Activated CD4-positive, alpha-beta T cell treated with anti-CD3 and anti-CD28 coated beads, Interleukin-2, amount 10 ng/mL, durations not matched to agents 7 days and 5 days (primary cell): ENCODE measurements around the gene PPP1R7. TPM values are rescaled to one million over a fixed set of nuclear protein-coding genes. Genes with fewer than 3 reads are reported as not detected.
"Not testable (repeated sequence)": the region's sequence is repeated elsewhere in the genome, so short reads cannot be mapped to it uniquely, and the experiment has no call there.

Source experiments
- CTCF ChIA-PET: fragments of 350-600 bp; sonication (Branson Sonifier 250); formaldehyde crosslinking; loops from one replicate; lab custom pipeline; 2021; ENCODE audit warnings: antibody characterized with exemption; lab: Charles Lee
- POLR2A ChIA-PET: fragments of 350-600 bp; sonication (Branson Sonifier 250); formaldehyde crosslinking; loops from one replicate; lab custom pipeline; 2021; ENCODE audit warnings: antibody characterized with exemption; lab: Charles Lee
- DNase-seq: peaks from one replicate; pipeline ENCODE4 v3.0.0-alpha.2; 2020
- H3K27ac Mint-ChIP-seq: one replicate; pipeline ENCODE4 v1.8.0; 2021; ENCODE audit warnings: mild to moderate bottlenecking, moderate library complexity, mixed read lengths
- H3K27me3 Mint-ChIP-seq: one replicate; pipeline ENCODE4 v1.8.0; 2021; ENCODE audit warnings: mixed read lengths
- H3K36me3 Mint-ChIP-seq: one replicate; pipeline ENCODE4 v1.8.0; 2021; ENCODE audit warnings: low read depth, mixed read lengths
- H3K4me1 Mint-ChIP-seq: one replicate; pipeline ENCODE4 v1.8.0; 2021; ENCODE audit warnings: mixed read lengths
- H3K4me3 Mint-ChIP-seq: one replicate; pipeline ENCODE4 v1.8.0; 2021; ENCODE audit warnings: mild to moderate bottlenecking, moderate library complexity, mixed read lengths
- H3K9me3 Mint-ChIP-seq: one replicate; pipeline ENCODE4 v1.8.0; 2021; ENCODE audit warnings: mixed read lengths
- total RNA-seq, 2 experiments: library from RNA; stranded (reverse); gene quantifications; one replicate each; pipeline ENCODE4 v1.2.3, GENCODE V29; 2021

Gene PPP1R7
- total RNA-seq: 100 to 1,000 TPM in 1 of 2 experiments, 10 to 100 TPM in 1; 89.5 to 110 TPM

- H3K36me3 Mint-ChIP-seq: peaks cover 9% of the 10 kb centered on the region
- ChIA-PET CTCF (interaction anchor here (0.6 to 3.1 kb wide), 10 partner anchors 14 to 694 kb away, joined by 3 to 10 read pairs (median 3); no protein-coding TSS in a partner anchor), POLR2A (interaction anchor here (0.5 to 0.8 kb wide), 4 partner anchors 15 to 510 kb away, joined by 3 read pairs; partner anchors contain the start of gene MTERF4)
- no peaks in the 10 kb centered on the region for H3K9me3 Mint-ChIP-seq
- H3K27me3 Mint-ChIP-seq: no peaks in the 10 kb centered on the region
- H3K27ac Mint-ChIP-seq: peak within 1 kb of the TSS; percentile 94
- H3K4me3 Mint-ChIP-seq: peak within 1 kb of the TSS; percentile 89
- DNase-seq: peak; percentile 97
- peaks cover 51% of the 10 kb centered on the region for H3K4me1 Mint-ChIP-seq
Measured at GRCh38 chr2:241149925-241150659, at the start of gene PPP1R7. Gene PPP1R7, plus strand, starts transcription at chr2:241150467. Its CDS starts 29 bp downstream, at chr2:241150496.

DNA sequence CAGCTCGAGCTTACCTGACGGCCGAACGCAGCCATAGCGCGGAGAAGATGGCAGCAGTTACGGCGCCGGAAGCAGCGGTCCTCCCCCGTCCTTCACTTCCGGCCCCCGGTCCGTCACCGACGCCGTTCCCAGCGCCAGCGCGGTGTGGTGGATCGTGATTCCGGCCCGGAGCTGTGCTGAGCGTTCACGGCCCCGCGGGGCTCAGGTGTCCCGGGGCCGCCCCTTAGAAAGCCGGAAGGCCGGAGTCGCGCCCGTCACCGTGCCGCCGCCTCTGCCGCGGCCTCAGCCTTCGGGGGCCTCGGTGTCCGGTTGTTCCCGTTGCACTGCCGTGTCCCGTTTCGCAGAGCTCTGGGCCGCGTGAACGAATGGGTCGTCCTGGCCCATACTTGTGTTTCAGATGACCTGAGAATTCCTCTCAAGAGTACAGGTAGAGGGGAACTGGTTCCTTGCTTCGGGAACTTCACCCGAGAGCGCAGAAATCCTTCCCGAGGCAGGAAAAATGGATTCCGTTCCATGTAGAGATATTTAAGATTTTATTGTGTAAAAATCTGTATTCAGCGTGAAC is 47.9 kb upstream of the PPP1R7 start, which contains the start of gene MTERF4:
Gene MTERF4 (minus strand): TSS at position 49 of the 565 bp plus-strand sequence. CDS start 14 bp downstream, at position 35.
- H3K4me3 Mint-ChIP-seq: peak within 1 kb of the TSS; percentile 92
- no peaks in the 10 kb centered on the region for H3K27me3 Mint-ChIP-seq
- H3K36me3 Mint-ChIP-seq: peaks cover 28% of the 10 kb centered on the region
- peak within 1 kb of the TSS; percentile 97 for H3K27ac Mint-ChIP-seq
- ChIA-PET CTCF (interaction anchor here (0.6 to 0.9 kb wide), 2 partner anchors 8 to 783 kb away, joined by 3 to 4 read pairs; no protein-coding TSS in a partner anchor), POLR2A (interaction anchor here (0.6 to 0.8 kb wide), 2 partner anchors 47 to 538 kb away, joined by 3 read pairs; no protein-coding TSS in a partner anchor)
- H3K9me3 Mint-ChIP-seq: no peaks in the 10 kb centered on the region
- DNase-seq: peak; percentile 89
- peaks cover 47% of the 10 kb centered on the region for H3K4me1 Mint-ChIP-seq

DNA sequence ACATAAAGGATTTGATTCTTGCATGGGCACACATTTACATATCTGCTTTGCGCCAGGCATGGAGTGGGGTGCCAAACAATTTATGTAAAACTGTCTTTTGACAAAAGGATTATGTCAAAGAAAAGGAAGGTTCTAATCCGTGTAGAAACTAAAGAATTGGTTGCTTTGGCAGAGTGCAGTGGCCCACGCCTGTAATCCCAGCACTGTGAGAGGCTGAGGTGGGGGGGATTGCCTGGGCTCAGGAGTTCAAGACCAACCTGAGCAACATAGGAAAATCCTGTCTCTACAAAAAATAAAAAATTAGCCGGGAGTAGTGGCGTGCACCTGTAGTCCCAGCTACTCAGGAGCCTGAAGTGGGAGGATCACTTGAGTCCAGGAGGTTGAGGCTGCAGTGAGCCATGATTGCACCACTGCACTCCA is 47.1 kb upstream of the PPP1R7 start:
- DNase-seq: no peak
- Mint-ChIP-seq H3K27ac (peak overlapping the region; percentile 97), H3K9me3 (no peaks in the 10 kb centered on the region), H3K27me3 (no peaks in the 10 kb centered on the region), H3K36me3 (peaks cover 21% of the 10 kb centered on the region), H3K4me3 (peak overlapping the region; percentile 92), H3K4me1 (peaks cover 46% of the 10 kb centered on the region)
- CTCF ChIA-PET: no interaction called here
- POLR2A ChIA-PET: no interaction called here

- H3K36me3 Mint-ChIP-seq: peaks cover 20% of the 10 kb centered on the region
- DNase-seq, POLR2A ChIA-PET, H3K4me3 Mint-ChIP-seq, H3K27me3 Mint-ChIP-seq, H3K9me3 Mint-ChIP-seq, H3K27ac Mint-ChIP-seq: not testable (repeated sequence)
- H3K4me1 Mint-ChIP-seq: peaks cover 46% of the 10 kb centered on the region
- CTCF ChIA-PET: interaction anchor here (0.7 kb wide), 2 partner anchors 31 to 508 kb away, joined by 4 to 6 read pairs; no protein-coding TSS in a partner anchor
Measured at GRCh38 chr2:241104611-241105010, 45.7 kb upstream of the PPP1R7 start.

GRCh38 chr2:241105641-241106040 is 44.6 kb upstream of the PPP1R7 start:
- Mint-ChIP-seq H3K9me3 (no peaks in the 10 kb centered on the region), H3K4me3 (no peak overlapping the region), H3K27me3 (no peaks in the 10 kb centered on the region), H3K4me1 (peaks cover 45% of the 10 kb centered on the region), H3K36me3 (peaks cover 18% of the 10 kb centered on the region), H3K27ac (peak overlapping the region; percentile 36)
- POLR2A ChIA-PET: no interaction called here
- CTCF ChIA-PET: no interaction called here
- no peak for DNase-seq

GRCh38 chr2:241107031-241107783 is 43.1 kb upstream of the PPP1R7 start:
- H3K27ac Mint-ChIP-seq: peak overlapping the region; percentile 97
- no peak overlapping the region for H3K4me3 Mint-ChIP-seq
- POLR2A ChIA-PET: no interaction called here
- H3K9me3 Mint-ChIP-seq: no peaks in the 10 kb centered on the region
- peaks cover 25% of the 10 kb centered on the region for H3K36me3 Mint-ChIP-seq
- H3K27me3 Mint-ChIP-seq: no peaks in the 10 kb centered on the region
- DNase-seq: no peak
- CTCF ChIA-PET: interaction anchor here (1.2 kb wide), 1 partner anchor 13 kb away, joined by 3 read pairs; no protein-coding TSS in a partner anchor
- H3K4me1 Mint-ChIP-seq: peaks cover 43% of the 10 kb centered on the region

- peak; percentile 40 for DNase-seq
- POLR2A ChIA-PET: no interaction called here
- H3K4me3 Mint-ChIP-seq: peak overlapping the region; percentile 41
- H3K4me1 Mint-ChIP-seq: peaks cover 43% of the 10 kb centered on the region
- peak overlapping the region; percentile 97 for H3K27ac Mint-ChIP-seq
- H3K9me3 Mint-ChIP-seq: no peaks in the 10 kb centered on the region
- H3K27me3 Mint-ChIP-seq: no peaks in the 10 kb centered on the region
- CTCF ChIA-PET: interaction anchor here (0.6 to 2.0 kb wide), 3 partner anchors 10 to 205 kb away, joined by 3 to 5 read pairs (median 3); no protein-coding TSS in a partner anchor
- H3K36me3 Mint-ChIP-seq: peaks cover 28% of the 10 kb centered on the region
Measured at GRCh38 chr2:241108271-241109209, 41.7 kb upstream of the PPP1R7 start.

DNA sequence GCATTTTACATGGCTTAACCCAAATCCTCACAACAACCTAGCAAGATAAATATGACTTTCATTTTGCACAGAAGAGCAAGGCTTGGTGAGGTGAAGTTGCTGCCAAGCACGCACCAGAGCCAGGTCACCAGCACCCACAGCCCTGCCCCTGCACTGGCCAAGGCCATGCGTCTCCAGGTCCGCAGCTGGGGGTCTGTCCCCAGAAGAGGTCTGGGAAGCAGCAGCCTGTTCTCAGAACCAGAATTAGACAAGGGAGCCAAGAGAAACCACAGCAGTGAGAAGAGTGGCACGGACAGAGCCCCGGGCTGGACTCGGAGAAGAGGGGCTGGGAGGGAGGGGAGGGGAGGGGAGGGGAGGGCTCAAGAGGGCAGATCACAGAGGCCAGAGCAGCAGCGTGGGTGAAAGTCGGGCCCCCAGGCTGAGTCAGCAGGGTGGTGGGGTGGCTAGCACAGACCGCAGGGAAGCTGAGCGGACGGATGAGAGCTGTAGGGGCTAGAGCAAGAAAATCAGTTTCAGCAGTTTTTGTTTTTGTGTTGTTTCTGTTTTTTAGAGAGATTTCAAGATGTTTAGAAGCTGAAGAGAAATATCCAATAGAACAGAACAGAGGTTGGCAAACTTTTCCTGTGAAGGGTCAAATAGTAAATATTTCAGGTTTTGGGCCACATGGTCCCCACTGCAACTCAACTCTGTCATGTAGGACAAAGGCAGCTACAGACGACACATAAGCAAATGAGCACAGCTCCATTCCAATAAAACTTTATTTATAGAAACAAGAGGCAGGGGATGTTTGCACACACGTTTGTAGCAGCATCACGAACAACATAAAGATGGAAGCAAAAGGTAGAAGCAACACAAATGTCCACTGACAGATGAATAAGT is 40.8 kb upstream of the PPP1R7 start:
- peak overlapping the region; percentile 93 for H3K27ac Mint-ChIP-seq
- H3K4me3 Mint-ChIP-seq: peak overlapping the region; percentile 7
- peaks cover 28% of the 10 kb centered on the region for H3K36me3 Mint-ChIP-seq
- peaks cover 39% of the 10 kb centered on the region for H3K4me1 Mint-ChIP-seq
- peak; percentile 12 for DNase-seq
- POLR2A ChIA-PET: no interaction called here
- H3K27me3 Mint-ChIP-seq: no peaks in the 10 kb centered on the region
- H3K9me3 Mint-ChIP-seq: no peaks in the 10 kb centered on the region
- CTCF ChIA-PET: interaction anchor here (0.7 to 2.0 kb wide), 2 partner anchors 7 to 14 kb away, joined by 3 to 5 read pairs; partner anchors contain the start of gene MTERF4

DNA sequence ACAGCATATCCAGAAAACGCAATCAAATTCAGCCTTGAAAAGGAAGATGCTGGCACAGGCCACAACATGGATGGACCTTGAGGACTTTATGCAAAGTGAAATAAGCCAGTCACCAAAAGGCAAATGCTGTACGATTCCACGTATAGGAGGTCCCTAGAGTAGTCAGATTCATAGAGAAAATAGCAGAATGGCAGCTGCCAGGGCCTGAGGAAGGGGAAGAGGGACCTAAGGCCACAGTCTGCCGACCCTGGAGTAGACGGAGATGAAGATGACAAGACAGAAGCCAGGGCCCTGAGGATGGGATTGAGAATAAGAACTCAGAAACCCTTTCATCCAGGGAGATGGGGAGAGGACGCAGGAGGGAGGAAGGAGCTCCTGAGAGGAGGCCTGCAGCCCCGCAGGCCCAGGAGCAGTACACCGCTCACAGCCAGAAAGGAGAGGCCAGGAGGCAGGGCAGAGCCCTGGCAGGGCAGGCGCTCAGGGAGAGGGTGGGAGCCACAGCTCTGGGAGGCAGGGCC is 40.1 kb upstream of the PPP1R7 start:
- ChIA-PET POLR2A (no interaction called here), CTCF (interaction anchor here (0.7 to 2.0 kb wide), 2 partner anchors 8 to 14 kb away, joined by 3 to 5 read pairs; partner anchors contain the start of gene MTERF4)
- Mint-ChIP-seq H3K4me1 (peaks cover 39% of the 10 kb centered on the region), H3K9me3 (no peaks in the 10 kb centered on the region), H3K36me3 (peaks cover 33% of the 10 kb centered on the region), H3K27me3 (no peaks in the 10 kb centered on the region), H3K27ac (peak overlapping the region; percentile 93), H3K4me3 (no peak overlapping the region)
- no peak for DNase-seq

DNA sequence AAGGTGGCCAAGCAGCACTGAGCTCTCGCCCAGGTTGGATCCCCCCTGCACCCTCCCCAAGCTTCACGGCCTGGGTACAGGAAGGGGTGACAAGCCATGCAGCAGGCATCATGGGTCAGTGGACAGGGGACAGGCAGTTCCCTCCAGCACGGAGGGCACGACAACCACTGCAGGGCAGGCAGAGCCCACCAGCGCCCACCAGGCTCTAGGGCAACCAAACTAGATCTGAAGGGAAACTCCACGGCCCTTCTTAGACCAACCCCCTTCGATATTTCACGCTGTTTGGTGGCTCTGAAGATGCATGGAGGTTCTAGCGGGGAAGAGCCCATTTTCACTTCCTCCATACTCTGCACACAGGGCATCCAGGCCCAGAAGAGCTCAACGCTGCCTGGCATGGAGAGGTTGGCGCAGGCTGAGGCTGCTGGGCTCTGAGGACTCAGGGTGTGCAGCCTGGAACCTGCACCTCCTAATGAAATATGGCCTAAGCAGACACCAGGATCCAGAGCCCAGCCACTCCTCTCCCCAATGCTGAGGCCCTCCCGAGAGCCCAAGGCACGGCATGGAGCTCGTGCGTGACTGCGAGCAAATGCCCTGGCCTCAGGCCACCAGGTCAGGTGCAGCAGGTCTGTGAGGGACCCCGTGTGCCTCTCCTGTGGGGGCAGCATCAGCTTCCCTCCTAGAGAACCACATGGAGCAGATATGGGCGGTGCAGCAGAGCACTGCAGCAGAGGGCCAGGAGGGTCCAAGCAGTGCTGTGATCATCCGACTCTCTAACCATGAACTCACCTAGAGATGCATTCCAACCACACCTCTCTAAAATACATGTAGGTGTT is 39.4 kb upstream of the PPP1R7 start:
- H3K36me3 Mint-ChIP-seq: peaks cover 33% of the 10 kb centered on the region
- H3K27ac Mint-ChIP-seq: peak overlapping the region; percentile 80
- peaks cover 39% of the 10 kb centered on the region for H3K4me1 Mint-ChIP-seq
- no peaks in the 10 kb centered on the region for H3K9me3 Mint-ChIP-seq
- POLR2A ChIA-PET: no interaction called here
- DNase-seq: no peak
- no peak overlapping the region for H3K4me3 Mint-ChIP-seq
- no peaks in the 10 kb centered on the region for H3K27me3 Mint-ChIP-seq
- CTCF ChIA-PET: interaction anchor here (0.7 to 2.0 kb wide), 2 partner anchors 9 to 13 kb away, joined by 3 to 5 read pairs; partner anchors contain the start of gene MTERF4
